ENCODE measurements around the gene ADARB2.
"Not testable (repeated sequence)": the region's sequence is repeated elsewhere in the genome, so short reads cannot be mapped to it uniquely, and the experiment has no call there.

Gene ADARB2

DNA sequence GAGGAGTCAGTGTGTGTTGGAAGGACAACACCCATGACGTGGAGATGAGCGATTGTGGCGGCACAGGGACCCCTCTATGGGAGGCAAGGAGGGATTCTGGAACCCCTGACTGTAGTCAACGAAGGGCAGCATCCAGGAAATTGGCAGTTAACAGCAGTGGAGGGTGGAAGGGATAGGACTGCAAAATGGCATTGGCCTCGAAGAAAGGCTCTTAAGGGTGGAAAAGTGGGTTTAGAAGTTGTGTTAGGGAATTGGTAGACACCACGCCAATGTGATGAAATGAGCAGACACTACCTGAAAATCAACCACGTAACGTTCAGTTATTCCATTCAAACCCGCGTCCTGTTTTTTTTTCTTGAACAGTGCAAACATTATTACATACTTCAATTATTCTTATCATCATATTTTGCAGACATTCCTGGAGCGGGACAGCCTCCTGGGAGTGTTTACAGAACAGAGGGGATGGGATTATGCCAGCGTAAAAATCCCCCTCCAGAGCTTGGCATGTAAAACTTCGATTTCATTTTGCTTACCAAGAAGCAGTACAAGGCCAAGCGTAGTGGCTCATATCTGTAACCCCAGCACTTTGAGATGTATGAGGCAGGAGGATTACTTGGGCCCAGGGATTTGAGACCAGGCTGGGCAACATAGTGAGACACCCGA lies 409.0 kb downstream of the ADARB2 start:
- DNase-seq = no peak

DNA sequence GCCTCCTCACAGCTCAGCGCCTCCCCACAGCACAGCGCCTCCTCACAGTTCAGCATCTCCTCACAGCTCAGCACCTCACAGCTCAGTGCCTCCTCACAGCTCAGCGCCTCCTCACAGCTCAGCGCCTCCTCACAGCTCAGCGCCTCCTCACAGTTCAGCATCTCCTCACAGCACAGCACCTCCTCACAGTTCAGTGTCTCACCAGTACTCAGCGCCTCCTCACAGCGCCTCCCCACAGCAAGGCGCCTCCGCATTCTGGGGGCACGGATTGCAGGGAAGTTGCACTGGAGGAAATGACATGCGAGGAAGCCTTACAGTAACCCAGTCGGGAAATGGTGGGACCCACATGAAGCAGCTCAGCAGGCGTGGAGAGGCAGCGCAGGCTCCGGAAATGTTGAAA lies 409.6 kb downstream of the ADARB2 start:
- DNase-seq = no peak

DNA sequence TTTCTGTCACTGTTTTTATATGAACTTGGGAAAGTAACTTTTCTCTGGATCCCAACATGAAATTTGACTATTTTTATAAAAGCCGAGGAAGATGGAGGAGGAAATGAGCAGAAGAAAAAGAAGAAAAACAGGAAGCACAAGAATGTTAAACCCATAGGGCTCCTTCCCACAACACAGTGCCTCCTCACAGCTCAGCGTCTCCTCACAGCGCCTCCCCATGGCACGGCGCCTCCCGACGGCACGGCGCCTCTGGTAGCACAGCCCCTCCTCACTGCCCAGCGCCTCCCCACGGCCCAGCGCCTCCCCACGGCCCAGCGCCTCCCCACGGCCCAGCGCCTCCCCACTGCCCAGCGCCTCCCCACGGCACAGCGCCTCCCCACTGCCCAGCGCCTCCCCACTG lies 410.8 kb downstream of the ADARB2 start:
- not testable (repeated sequence) for DNase-seq

DNA sequence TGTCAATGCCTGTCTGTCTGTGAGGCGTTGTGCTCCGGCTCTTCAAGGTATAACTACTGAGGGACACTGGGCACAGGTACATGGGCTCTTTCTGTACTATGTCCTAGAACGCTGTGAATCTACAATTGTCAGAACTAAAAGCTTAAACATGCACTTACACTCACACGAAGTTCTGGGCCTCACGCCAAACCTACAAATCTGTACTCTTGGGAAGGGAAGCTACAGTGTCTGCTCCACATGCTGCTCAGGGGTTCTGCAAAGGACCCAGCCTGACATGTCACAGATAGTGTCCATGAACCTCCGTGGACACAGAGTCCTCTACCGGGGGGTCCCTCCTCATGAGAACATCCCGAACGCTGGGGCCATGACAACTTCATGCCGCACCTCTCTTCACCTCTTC lies 412.4 kb downstream of the ADARB2 start:
- DNase-seq = no peak

DNA sequence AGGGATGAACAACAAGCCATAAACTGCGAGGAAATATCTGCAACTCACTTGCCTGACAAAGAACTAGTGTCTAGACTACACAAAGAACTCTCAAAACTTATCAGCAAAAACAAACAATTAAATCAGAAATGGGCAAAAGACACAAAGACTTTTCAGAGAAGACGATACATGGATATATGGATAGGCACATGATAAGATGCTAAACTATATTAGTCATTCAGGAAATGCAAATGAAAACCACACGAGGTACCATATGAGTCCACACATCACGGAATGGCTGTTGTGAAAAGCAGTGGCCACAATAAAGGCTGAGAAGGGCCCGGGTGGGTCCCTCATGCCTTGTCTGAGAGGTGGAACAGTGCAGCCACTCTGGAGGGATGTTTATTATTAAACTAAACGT lies 413.4 kb downstream of the ADARB2 start:
- DNase-seq = no peak

DNA sequence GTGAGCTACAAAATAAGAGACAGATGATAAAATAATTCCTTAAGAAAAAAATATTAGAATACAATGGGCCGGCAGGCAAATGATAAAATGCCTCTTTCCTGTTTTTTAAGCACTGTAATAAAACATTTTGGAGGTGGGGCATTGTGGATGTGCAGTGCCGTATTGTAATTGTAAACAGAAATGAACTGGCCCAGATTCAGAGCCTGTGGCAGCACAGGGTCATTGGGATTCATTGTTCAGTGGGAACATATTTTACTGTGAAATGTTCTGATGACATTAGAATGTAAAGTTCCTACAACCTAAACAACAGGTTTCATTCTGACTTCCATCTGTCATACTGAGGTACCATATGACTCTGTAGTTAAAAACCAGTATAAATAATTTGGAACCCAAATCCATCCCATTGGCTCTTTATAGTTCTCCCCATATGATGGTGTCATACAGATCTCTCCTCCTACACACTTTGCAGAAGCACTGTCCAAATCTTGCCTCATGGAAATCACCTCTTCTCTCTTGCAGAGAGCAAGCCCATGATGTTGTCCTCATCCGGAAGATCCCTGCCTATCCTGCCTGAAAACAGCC lies 416.5 kb downstream of the ADARB2 start:
- no peak for DNase-seq

DNA sequence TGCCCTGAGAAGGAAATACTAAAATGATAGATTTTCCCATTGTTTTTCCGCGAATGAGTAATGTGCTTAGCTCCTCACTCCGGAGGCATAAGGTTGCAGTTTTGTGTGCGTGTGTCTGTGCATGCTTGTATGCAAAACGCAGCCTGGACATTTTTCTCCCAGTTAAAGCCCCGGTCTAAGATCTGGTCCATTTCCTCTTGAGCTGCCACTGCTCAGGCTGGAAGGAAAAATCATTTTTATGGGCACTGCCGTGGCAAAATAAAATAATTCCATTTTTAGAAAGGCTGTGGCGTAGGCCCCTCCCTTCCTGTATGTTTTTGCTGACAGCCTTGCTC lies 420.5 kb downstream of the ADARB2 start:
- no peak for DNase-seq

DNA sequence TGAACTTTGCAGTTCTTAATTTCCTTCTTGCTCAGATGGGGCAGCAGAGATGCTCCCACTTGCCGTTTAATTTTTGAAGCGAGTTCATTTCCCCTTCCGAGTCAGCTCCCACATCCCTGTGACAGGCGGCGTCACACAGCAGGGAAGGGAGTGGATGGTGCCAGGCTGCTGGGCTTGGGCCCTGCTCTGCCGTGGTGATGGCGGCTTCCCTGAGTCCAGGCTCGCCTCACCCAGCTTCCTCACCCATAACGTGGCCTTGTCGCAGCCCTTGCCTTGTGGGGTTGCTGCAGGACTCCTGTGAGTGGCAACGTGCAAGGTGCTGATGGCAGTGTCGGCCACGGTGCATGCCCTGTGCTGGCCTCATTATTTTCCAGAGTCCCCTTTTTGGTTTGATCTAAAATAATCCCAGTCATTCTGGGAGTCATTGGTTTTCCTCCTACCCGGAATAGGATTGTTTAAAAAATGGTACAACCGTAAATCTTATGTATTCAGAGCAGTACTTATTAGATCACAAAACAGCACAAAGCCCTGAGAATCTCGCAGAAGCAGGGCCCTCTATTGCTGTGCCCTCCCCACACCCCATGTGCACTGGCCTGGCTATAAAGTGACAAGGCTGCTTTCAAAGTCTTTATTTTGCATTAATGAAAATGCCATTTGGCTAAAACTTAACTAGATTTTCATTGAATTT lies 421.1 kb downstream of the ADARB2 start:
- no peak for DNase-seq

DNA sequence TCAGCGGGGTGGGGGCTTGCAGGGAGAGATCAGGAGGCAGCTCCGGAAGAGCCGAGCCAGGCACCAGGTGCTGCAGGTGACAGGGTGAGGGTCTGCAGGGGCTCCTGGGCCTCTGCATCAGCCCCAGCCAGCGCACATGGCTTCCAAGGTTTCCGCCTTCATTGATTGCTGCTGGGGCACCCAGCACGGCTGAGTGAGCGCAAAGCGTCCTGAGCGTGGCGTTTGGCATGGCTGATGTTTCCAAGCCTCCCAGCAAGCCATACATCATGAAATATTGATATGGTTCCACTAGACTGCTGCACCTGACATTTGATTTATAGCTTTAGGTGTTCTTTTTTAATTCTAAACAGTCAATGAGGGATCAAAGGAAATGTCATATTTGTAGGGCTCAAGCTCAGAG lies 422.1 kb downstream of the ADARB2 start:
- no peak for DNase-seq

DNA sequence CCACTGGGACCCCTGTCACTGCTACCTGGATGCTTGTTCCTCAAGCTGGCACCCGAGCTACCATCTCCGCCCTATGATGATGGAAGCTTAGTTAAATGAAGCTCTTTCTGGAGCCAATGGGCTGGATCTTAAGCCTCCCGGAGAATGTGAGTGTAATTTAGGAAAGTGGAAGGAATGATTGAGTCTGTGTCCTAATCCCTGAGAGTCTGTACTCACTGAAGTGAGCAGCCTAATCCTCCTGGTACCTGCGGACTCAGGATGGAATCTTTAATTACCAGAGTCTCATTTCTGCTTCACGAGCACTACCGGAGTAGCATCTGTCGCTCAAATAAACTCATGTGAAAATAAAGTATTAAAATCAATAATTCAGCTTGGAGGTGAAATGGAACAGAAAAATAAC lies 425.6 kb downstream of the ADARB2 start:
- DNase-seq = no peak

DNA sequence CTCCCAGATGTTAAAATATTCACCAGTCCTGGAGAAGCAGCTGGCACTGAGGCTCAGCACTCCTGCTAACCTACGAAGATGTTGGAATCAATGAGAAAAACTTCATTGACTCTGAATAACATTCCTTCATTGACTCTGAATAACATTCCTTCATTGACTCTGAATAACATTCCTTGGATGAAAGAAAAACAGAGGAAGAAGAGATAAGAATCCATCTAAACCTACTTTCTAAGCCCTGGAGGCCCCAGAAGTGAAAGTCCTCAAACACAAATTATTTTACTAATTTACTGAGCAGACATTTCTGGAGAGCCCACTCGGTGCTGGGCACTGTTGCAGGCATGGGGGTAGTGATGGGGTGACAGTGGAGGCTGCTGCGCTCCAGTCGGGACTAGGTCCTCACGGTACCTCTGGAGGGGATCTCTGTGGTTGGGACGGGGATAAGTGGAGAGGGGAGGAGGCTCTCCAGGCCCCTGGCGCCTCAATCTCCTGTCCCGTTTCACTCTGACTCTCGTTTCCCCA lies 427.0 kb downstream of the ADARB2 start:
- DNase-seq = no peak

DNA sequence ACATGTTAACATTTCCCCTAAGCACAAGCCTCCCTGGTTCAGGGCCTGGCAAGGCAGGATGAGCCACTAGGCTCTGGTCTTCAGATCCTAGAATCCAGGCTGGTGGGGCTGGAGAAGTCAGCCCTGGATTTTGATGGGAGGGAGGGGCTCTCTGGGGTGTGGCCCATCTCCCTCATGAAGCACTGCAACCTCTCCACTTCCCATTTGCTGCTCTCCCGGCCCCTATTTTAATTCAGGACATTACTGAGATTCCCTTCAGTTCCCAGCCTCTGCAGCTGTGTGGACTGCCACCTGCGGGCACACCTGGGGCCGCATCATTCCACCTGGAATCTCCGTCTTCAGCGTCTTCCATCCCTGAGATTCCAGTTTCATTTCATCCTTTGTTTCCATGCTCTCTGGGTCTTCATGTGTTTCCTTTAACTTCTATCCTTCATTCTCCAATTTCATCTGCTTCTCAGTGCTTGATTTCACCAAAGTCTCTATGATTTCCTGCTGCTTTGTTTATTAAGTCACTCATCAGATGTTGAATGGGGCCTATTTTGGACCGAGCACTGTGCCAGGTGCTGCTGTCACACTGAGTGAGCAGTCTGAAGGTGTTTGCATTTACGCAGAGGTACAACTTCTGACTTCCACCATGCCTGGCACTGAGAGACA lies 427.6 kb downstream of the ADARB2 start:
- DNase-seq = no peak

DNA sequence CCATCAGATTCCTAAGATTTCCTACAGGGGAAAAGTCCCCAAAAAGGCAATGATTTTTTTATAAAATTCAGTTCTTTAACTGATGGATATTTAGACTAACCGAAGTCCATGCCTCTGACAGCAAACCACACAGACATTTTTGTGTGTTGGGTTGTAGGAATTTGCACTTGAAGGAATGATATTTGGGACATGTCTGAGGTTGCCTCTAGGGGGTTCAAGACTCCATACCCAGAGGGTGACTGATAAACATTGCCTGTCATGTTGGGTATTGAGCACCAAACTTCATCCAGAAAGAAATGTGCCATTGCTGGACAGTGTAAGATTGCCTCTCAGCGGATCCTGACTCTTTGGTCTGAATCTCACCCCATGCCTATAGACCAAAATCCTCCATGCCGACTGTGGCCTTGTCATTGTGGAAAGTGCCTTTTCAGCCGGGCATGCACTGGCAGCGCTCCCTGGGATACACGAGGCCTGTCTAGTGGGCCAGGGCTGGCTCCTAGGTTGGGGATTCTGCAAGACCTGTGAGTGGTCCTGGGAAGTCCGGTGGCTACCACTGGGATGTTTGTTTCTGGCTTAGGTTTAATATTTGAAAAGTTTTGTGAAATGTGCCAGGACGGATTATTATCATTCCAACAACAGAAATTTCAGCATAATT lies 428.2 kb downstream of the ADARB2 start:
- DNase-seq = no peak

DNA sequence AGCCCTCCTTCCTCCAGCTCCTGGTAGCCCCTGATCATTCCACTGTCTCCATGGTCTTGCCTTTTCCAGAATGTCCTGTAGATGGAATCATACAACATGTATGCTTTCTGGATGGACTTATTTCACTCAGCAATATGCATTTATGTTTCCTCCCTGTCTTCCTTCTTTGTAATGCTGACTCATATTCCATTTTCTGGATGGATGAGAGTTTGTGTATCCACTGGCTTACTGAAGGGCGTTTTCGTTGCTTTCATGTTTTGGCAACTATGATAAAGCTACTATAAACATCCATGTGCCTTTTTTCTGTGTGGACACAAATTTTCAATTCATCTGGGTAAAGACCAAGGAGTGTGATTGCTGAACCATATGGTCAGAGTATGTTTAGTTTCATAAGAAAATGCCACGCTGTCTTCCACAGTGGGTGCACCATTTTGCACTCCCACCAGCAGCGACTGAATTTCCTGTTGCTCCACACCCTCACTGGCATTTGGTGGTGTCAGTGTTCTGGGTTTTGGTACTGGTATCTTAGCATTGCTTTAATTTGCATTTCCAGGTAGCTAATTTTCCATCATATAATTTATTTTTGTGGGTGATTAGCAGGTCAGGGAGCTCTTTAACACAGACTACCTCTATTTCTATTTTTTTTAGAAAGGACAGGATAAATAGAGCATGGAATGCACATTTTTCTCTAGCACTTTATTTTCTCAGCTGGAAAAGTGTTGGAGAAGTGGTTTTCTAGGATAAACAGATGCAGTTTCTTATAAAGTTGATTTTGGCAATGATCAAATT lies 429.0 kb downstream of the ADARB2 start:
- DNase-seq = no peak

DNA sequence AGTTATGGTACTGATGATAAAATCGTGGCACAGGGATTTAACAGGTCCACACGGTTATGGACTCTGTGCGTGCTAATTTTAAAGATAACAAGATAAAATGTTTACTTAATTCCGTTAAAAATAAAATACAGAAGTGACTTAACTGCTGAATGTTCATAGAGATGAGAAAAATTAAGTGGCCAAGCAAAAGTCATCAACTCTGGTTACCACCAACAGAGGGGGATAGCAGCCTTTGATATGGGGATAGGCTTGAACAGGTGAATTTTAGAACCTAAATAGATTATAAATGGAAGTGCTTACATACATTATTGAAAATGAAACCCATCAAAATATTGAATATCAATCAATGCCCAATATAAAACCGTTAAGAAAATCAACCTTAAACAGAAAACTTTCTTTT lies 436.2 kb downstream of the ADARB2 start:
- no peak for DNase-seq

DNA sequence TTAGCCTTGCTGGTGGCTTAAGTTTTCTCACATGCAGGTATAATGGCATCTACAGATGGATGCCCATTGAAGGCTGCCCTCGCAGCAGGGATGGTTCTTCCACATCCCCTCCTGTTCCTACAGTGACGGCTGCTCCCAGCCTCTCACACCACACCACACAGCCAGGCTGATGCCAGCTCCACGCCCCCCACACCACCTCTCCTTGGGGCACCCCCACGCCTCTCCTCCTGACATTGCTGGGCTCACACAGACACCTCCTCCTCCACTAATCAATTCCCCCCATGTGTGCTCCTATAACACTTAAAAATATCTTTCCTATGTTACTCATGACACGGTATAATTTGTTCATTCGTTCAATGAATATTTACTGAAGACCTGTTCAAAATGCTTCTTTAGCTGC lies 437.1 kb downstream of the ADARB2 start:
- DNase-seq = no peak

DNA sequence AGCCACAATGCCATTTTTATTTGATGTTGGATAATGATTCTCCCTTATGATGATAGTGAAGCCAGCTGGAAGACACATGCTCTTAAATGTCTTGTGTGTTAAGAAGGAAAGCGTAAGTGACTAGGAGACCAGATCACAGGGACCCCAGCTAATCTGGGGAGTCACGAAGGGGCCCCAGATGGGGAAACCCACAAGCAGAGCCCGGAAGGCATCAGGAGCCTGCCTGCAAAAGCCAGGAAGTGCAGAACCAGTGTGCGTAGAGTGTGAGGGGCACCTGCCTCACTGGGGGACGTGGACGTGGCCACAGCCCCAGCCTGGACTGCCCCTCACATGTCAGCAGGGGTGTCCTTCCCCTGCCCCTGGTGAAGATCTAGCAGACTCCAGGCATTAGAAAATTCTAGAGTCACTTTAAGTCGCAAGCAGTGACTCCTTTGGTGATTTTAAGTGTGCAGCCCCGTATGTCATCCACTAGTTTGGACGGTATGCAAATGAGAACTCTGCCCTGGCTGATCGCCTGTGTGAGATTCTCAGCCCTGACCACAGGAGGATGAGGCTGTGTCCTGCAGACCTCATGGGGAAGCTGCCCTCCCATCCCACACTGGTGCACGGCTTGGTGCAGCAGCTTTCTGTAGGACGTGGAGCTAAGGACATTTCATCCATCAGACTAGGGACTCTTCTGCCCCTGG lies 438.1 kb downstream of the ADARB2 start:
- no peak for DNase-seq

DNA sequence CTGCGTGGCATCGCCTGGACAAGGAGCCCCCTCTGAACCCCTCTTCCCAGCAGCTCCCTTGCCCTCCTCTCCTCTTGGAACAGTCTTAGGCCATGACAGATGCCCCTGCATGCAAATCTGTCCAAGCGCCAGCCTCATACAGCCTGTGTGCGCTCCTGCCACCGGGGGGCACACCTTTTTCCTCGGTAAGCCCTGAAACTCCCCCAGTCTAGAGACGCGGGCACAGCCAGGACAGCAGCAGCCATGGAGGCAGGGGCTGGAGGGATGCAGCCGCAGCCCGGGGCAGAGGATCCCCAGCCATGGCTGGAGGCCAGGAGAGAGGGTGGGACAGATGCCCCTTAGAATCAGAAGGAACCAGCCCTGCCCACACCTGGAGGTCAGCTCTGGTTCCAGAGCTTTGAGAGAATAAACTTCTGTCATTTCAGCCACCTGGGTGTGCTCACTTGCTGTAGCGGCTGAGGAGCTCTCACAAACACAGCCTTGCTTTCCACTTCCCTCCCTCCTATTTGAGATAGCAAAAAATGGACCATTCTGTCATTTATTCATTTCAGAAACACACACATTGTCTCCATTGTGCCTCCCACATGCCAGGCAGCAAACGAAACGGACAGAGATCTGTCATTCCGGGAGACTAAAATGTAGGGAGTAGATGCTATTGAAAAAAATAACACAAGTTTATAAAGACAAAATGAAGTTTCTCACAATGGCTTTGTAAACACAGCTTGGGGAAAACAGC lies 439.6 kb downstream of the ADARB2 start:
- DNase-seq = no peak

DNA sequence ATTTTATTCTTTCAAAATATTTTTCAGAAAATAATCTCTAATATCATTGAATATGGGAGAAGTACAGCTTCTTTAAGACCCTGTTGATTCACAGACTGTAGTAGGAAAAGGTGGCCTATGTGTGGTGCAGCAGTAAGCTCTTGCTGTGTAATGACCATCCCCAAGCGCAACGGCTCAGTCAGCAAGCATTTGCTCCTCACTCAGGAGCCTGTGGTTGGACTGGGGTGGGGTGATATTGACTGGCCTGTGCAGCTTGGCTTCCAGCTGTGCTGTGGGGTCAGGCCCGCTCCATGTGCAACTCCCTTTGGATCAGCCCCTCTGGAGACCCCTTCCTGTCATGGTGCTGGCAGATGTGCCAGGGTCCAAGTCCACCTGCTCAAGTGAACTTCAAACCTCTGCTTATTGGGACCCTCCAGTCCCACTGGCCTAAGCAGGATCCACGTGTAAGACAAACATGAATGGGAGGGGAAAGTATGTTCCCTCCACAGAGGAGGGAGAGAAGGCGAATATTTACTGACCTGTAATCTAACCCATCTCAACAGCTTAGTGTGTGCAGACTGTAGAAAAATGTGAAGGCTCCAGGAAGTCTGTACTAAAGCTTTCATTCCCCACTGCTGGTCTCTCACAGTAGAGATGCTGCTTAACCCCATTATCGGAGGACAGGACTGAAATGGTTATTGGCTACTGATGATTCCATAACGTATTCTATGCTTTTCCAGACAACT lies 441.4 kb downstream of the ADARB2 start:
- no peak for DNase-seq

DNA sequence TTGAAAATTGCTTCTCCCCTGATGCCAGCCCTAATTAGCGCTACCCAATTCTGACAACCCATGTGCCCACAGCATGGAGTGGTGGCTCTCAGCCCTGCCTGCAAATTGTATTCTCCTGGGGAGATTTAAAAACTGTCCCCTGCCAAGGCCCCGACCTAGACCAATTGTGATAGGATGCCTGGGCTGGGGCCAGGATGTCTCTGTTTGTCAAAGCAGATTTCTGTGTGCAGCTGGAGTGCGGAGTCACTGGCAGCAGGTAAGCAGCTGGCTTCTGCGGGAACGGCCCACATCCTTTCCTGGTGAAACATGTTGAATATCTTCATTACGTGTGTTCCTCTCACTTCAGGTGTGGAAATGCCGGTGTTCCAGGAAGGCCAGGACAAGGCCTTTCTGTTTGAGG lies 442.6 kb downstream of the ADARB2 start:
- DNase-seq = no peak

Measured in suppressor macrophage treated with lipopolysaccharide for 4 hours (primary cell).